Measurements from ENCODE around the gene UQCC3.
A peak's percentile ranks its signal among the peaks of the same experiment; 100 is the strongest.

Gene UQCC3

GRCh38 chr11:62705413-62705812, 33.9 kb downstream of the UQCC3 start:
- peak; percentile 24 for DNase-seq

GRCh38 chr11:62705880-62706849, 34.7 kb downstream of the UQCC3 start:
- peak; percentile 97 for DNase-seq

GRCh38 chr11:62706850-62707247, 35.4 kb downstream of the UQCC3 start:
- no peak for DNase-seq

- DNase-seq, result no peak
Observed at GRCh38 chr11:62707277-62707861, 35.9 kb downstream of the UQCC3 start, which contains the start of the genes BSCL2 and GNG3. TSS of gene BSCL2 (minus strand) at chr11:62707424. CDS start at chr11:62707195, 229 bp downstream. TSS of gene GNG3 (plus strand) at chr11:62707676. CDS start at chr11:62708296, 620 bp downstream.

GRCh38 chr11:62708392-62708791, 36.9 kb downstream of the UQCC3 start:
- DNase-seq, result no peak

GRCh38 chr11:62708793-62709192, 37.3 kb downstream of the UQCC3 start:
- DNase-seq, result peak; percentile 71

GRCh38 chr11:62709247-62710000, 38.0 kb downstream of the UQCC3 start:
- DNase-seq, result peak; percentile 99

- DNase-seq, result peak; percentile 59
Observed at GRCh38 chr11:62710001-62710345, 38.5 kb downstream of the UQCC3 start.

- DNase-seq, result no peak
Observed at GRCh38 chr11:62712276-62712812, 40.9 kb downstream of the UQCC3 start.

GRCh38 chr11:62712861-62713260, 41.4 kb downstream of the UQCC3 start:
- no peak for DNase-seq

GRCh38 chr11:62713343-62713742, 41.9 kb downstream of the UQCC3 start:
- no peak for DNase-seq

GRCh38 chr11:62715150-62716130, 44.0 kb downstream of the UQCC3 start:
- no peak for DNase-seq

- no peak for DNase-seq
Observed at GRCh38 chr11:62716206-62716605, 44.7 kb downstream of the UQCC3 start.

- no peak for DNase-seq
Observed at GRCh38 chr11:62716816-62717215, 45.3 kb downstream of the UQCC3 start.

- no peak for DNase-seq
Observed at GRCh38 chr11:62719302-62719978, 48.0 kb downstream of the UQCC3 start.

GRCh38 chr11:62721994-62722393, 50.5 kb downstream of the UQCC3 start:
- no peak for DNase-seq

Measured in NCI-H1105 (cell line).